Panc1 (cell line): ENCODE results near the gene LRRFIP2. TPM values are rescaled to one million over a fixed set of nuclear protein-coding genes. Genes with fewer than 3 reads are reported as not detected.
A peak's percentile ranks its signal among the peaks of the same experiment; 100 is the strongest.

Experiments used
- ATAC-seq: fragments of 200-7000 bp; cut with Tn5 transposase; 2 replicates; pipeline ENCODE4 v1.9.1; 2020; ENCODE audit warnings: mild to moderate bottlenecking, moderate library complexity
- BruUV-seq: library from RNA; stranded (reverse); fragments of 400-500 nt; replicated peaks from 2 replicates; lab custom pipeline; 2021; lab: Mats Ljungman, UMichigan
- CTCF ChIA-PET: fragments of 300-600 bp; sonication (Branson Sonifier 250); formaldehyde crosslinking; loops from one replicate; lab custom pipeline; 2022; ENCODE audit warnings: antibody characterized with exemption; lab: Charles Lee
- POLR2A ChIA-PET: fragments of 300-600 bp; sonication (Branson Sonifier 250); formaldehyde crosslinking; loops from one replicate; lab custom pipeline; 2022; ENCODE audit warnings: antibody characterized with exemption; lab: Charles Lee
- DNase-seq: peaks from one replicate; pipeline ENCODE4 v3.0.0-alpha.2; 2010; ENCODE audit warnings: low read depth, low spot score
- H3K27ac ChIP-seq: 2 replicates; pipeline ENCODE4 v1.5.1; 2011; ENCODE audit warnings: mild to moderate bottlenecking, low read length, inconsistent platforms
- H3K27me3 ChIP-seq: fragments of 200-500 bp; sonication (Bioruptor generic); 2 replicates; pipeline ENCODE4 v1.6.0; 2014; ENCODE audit warnings: low read length, inconsistent platforms; ENCODE audit not compliant: control insufficient read depth, insufficient read depth
- H3K36me3 ChIP-seq: fragments of 200-500 bp; sonication (Bioruptor generic); 2 replicates; pipeline ENCODE4 v1.5.1; 2014; ENCODE audit warnings: inconsistent platforms, mild to moderate bottlenecking, low read length, moderate library complexity; ENCODE audit not compliant: control insufficient read depth, insufficient read depth
- H3K4me1 ChIP-seq: 2 replicates; pipeline ENCODE4 v1.5.1; 2011; ENCODE audit warnings: inconsistent platforms, mild to moderate bottlenecking, low read length, moderate library complexity; ENCODE audit not compliant: control insufficient read depth, insufficient read depth
- H3K4me3 ChIP-seq, 2 experiments: 2 replicates each; pipeline ENCODE4 v1.5.1; 2011 to 2012; ENCODE audit warnings: low read depth in 2 of 2, low read length in 2 of 2, mild to moderate bottlenecking in 2 of 2, inconsistent platforms in 1 of 2, moderate library complexity in 1 of 2
- H3K9me3 ChIP-seq: fragments of 200-500 bp; sonication (Bioruptor generic); 2 replicates; pipeline ENCODE4 v1.5.1; 2014; ENCODE audit warnings: low read depth, mild to moderate bottlenecking, inconsistent platforms, low read length, moderate library complexity; ENCODE audit not compliant: control insufficient read depth, insufficient read depth
- POLR2AphosphoS5 ChIP-seq: IDR thresholded peaks from 2 replicates; pipeline ENCODE4 v1.6.1; 2012; ENCODE audit warnings: mild to moderate bottlenecking, low read depth, low read length, moderate library complexity
- SIN3A ChIP-seq: IDR thresholded peaks from 2 replicates; pipeline ENCODE4 v1.6.1; 2012; ENCODE audit warnings: low read depth, mild to moderate bottlenecking, low read length, moderate library complexity, borderline replicate concordance; ENCODE audit not compliant: insufficient read depth
- TCF7L2 ChIP-seq: IDR thresholded peaks from 2 replicates; pipeline ENCODE4 v1.6.1; 2011; ENCODE audit warnings: mild to moderate bottlenecking, low read depth, low read length, inconsistent platforms
- in situ Hi-C: cut with HindIII; loops from 2 replicates; pipeline ENCODE4 v1.10.0; 2016; ENCODE audit warnings: low sequenced_read_pairs, low pct_unique_long_range_greater_than_20kb
- intact Hi-C: fragments of 100-400 bp; cut with micrococcal nuclease; formaldehyde crosslinking; loops from one replicate; pipeline ENCODE4 v1.10.0; 2022; ENCODE audit not compliant: unreplicated experiment
- total RNA-seq: library from RNA; stranded (reverse); gene quantifications from one replicate; pipeline ENCODE4 v1.2.1, GENCODE V29; 2021; ENCODE audit not compliant: unreplicated experiment
- TF ChIP-seq, protein P1 (sequence below): fragments of 450-650 bp; IDR thresholded peaks from 2 replicates; pipeline ENCODE4 v1.5.1; 2017; ENCODE audit warnings: mild to moderate bottlenecking
- TF ChIP-seq, protein P2 (sequence below), 2 experiments: IDR thresholded peaks; 2 replicates each; pipeline ENCODE4 v1.6.1; 2011 to 2012; ENCODE audit warnings: low read depth in 2 of 2, control low read depth in 1 of 2, low read length in 1 of 2, mild to moderate bottlenecking in 1 of 2, moderate library complexity in 1 of 2; ENCODE audit not compliant: insufficient read depth in 1 of 2

Gene LRRFIP2
- total RNA-seq, 1 experiment from 2014 or later = 32.3 TPM

DNA sequence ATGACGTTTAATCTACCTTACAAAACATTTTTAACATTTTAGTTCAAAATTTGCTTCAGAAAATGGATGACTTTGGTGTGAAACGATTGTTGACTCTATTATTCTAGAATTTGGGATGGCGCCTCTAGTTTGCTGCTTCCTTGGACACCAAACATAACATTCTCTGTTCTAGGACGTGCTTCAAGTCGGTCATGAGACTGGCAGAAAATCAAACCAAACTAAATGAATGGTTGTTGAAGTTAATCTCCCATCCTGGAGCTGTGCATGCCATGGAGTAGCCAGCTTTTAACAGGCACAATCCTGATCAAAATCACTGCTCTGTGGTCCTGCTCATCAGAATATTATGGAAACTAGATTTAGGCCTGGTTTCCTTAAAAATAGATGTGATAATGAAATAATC lies 9.6 kb upstream of the LRRFIP2 start:
- Histone ChIP-seq H3K4me1 (peaks cover 8% of the 10 kb centered on the region), H3K36me3 (no peaks in the 10 kb centered on the region), H3K9me3 (no peaks in the 10 kb centered on the region), H3K27ac (peak overlapping the region; percentile 26; the same call in 1 of the 2 replicates), H3K4me3 (no peak overlapping the region), H3K27me3 (no peaks in the 10 kb centered on the region)
- intact Hi-C loops (no loop called here), in situ Hi-C loops (no loop called here)
- no TSS peak for BruUV-seq
- ATAC-seq = no peak
- DNase-seq = no peak
- TF ChIP-seq, protein P1, sequence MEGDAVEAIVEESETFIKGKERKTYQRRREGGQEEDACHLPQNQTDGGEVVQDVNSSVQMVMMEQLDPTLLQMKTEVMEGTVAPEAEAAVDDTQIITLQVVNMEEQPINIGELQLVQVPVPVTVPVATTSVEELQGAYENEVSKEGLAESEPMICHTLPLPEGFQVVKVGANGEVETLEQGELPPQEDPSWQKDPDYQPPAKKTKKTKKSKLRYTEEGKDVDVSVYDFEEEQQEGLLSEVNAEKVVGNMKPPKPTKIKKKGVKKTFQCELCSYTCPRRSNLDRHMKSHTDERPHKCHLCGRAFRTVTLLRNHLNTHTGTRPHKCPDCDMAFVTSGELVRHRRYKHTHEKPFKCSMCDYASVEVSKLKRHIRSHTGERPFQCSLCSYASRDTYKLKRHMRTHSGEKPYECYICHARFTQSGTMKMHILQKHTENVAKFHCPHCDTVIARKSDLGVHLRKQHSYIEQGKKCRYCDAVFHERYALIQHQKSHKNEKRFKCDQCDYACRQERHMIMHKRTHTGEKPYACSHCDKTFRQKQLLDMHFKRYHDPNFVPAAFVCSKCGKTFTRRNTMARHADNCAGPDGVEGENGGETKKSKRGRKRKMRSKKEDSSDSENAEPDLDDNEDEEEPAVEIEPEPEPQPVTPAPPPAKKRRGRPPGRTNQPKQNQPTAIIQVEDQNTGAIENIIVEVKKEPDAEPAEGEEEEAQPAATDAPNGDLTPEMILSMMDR = no peak
- TF ChIP-seq, protein P2, sequence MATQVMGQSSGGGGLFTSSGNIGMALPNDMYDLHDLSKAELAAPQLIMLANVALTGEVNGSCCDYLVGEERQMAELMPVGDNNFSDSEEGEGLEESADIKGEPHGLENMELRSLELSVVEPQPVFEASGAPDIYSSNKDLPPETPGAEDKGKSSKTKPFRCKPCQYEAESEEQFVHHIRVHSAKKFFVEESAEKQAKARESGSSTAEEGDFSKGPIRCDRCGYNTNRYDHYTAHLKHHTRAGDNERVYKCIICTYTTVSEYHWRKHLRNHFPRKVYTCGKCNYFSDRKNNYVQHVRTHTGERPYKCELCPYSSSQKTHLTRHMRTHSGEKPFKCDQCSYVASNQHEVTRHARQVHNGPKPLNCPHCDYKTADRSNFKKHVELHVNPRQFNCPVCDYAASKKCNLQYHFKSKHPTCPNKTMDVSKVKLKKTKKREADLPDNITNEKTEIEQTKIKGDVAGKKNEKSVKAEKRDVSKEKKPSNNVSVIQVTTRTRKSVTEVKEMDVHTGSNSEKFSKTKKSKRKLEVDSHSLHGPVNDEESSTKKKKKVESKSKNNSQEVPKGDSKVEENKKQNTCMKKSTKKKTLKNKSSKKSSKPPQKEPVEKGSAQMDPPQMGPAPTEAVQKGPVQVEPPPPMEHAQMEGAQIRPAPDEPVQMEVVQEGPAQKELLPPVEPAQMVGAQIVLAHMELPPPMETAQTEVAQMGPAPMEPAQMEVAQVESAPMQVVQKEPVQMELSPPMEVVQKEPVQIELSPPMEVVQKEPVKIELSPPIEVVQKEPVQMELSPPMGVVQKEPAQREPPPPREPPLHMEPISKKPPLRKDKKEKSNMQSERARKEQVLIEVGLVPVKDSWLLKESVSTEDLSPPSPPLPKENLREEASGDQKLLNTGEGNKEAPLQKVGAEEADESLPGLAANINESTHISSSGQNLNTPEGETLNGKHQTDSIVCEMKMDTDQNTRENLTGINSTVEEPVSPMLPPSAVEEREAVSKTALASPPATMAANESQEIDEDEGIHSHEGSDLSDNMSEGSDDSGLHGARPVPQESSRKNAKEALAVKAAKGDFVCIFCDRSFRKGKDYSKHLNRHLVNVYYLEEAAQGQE (IDR thresholded peaks at IDR 0.05; ENCODE audit: insufficient read depth in 1 of 2, low read depth in 2 of 2, low read length in 1 of 2) = no peak
- no peak for TF ChIP-seq POLR2AphosphoS5
- TF ChIP-seq SIN3A = no peak
- CTCF ChIA-PET = no interaction called here
- POLR2A ChIA-PET = no interaction called here

DNA sequence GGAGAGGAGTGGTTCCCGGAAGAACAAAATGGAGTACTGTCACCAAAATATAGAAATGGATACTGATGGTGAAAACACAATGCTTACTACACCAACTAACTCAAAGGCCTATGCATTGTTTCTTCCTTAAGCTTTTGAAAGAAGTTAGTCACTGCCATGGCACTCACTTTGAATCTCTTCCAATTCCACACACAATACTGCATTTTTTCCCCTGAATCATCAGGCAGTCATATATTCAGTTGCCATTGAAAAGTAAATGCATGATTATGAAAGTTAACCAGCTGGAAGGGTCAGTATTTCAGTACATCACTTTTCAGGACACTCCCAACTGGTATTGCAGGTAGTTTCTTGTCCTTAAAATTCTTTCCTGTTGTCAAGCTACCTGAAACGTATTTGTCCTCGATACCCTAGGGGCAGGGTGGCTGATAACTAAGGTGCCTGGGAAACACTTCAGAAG lies 9.0 kb upstream of the LRRFIP2 start:
- ATAC-seq (peak; percentile 83), DNase-seq (peak; percentile 86)
- TF ChIP-seq, protein P2 (IDR thresholded peaks at IDR 0.05; ENCODE audit: insufficient read depth in 1 of 2, low read depth in 2 of 2, low read length in 1 of 2) = no peak
- TF ChIP-seq, protein P1 = no peak
- no peak for TF ChIP-seq SIN3A
- no peak for TF ChIP-seq POLR2AphosphoS5
- no peak for TF ChIP-seq TCF7L2
- ChIA-PET CTCF (no interaction called here), POLR2A (no interaction called here)
- intact Hi-C loops (no loop called here), in situ Hi-C loops (no loop called here)
- H3K27me3 ChIP-seq = no peaks in the 10 kb centered on the region
- no peaks in the 10 kb centered on the region for H3K9me3 ChIP-seq
- 0 out of 2 replicates have a peak overlapping the region, but pooled peaks have one; percentile 29 for H3K27ac ChIP-seq
- H3K36me3 ChIP-seq = no peaks in the 10 kb centered on the region
- no TSS peak for BruUV-seq
- H3K4me1 ChIP-seq = peaks cover 11% of the 10 kb centered on the region
- H3K4me3 ChIP-seq = no peak overlapping the region
